ENCODE data around the gene RING1. TPM values are rescaled to one million over a fixed set of nuclear protein-coding genes. Genes with fewer than 3 reads are reported as not detected.

The RING1 gene
- total RNA-seq, 2 experiments from 2014 or later: 26.8 to 27.5 TPM

- Mint-ChIP-seq H3K27me3 (no peaks in the 10 kb centered on the region), H3K27ac (peak overlapping the region; percentile 37), H3K36me3 (ENCODE audit: low read depth) (peaks cover 17% of the 10 kb centered on the region), H3K4me1 (ENCODE audit: low read depth) (peaks cover 70% of the 10 kb centered on the region), H3K9me3 (no peaks in the 10 kb centered on the region), H3K4me3 (peak overlapping the region; percentile 75)
- POLR2A ChIA-PET: no interaction called here
- intact Hi-C loops (cut with micrococcal nuclease): loop anchor here (5.0 kb wide), 1 partner anchor 33 kb away; no protein-coding TSS in a partner anchor
- CTCF ChIA-PET: no interaction called here
- no peak for TF ChIP-seq CTCF (IDR thresholded peaks at IDR 0.05)
- DNase-seq (no peak), ATAC-seq (no peak)
Measured at GRCh38 chr6:33213989-33214335, 5.7 kb downstream of the RING1 start.

GRCh38 chr6:33215271-33216116 is 7.2 kb downstream of the RING1 start:
- intact Hi-C loops (cut with micrococcal nuclease): no loop called here
- DNase-seq (no peak), ATAC-seq (peak; percentile 22)
- H3K27ac Mint-ChIP-seq: peak overlapping the region; percentile 74
- peak overlapping the region; percentile 75 for H3K4me3 Mint-ChIP-seq
- no peak for TF ChIP-seq CTCF (IDR thresholded peaks at IDR 0.05)
- ChIA-PET POLR2A (interaction anchor here (0.7 to 1.5 kb wide), 2 partner anchors 33 to 262 kb away, joined by 3 read pairs; partner anchors contain the start of gene HLA-DMA), CTCF (interaction anchor here (1.2 kb wide), 1 partner anchor 10 kb away, joined by 3 read pairs; the partner anchor contains the start of gene HSD17B8)
- peaks cover 2% of the 10 kb centered on the region for H3K36me3 Mint-ChIP-seq (ENCODE audit: low read depth)
- no peaks in the 10 kb centered on the region for H3K9me3 Mint-ChIP-seq
- H3K4me1 Mint-ChIP-seq (ENCODE audit: low read depth): peaks cover 54% of the 10 kb centered on the region
- no peaks in the 10 kb centered on the region for H3K27me3 Mint-ChIP-seq

- ATAC-seq: peak; percentile 63
- POLR2A ChIA-PET: interaction anchor here (0.7 to 1.5 kb wide), 3 partner anchors 8 to 263 kb away, joined by 3 to 5 read pairs (median 3); partner anchors contain the start of genes HLA-DMA and RING1
Measured at GRCh38 chr6:33216117-33216649, 7.9 kb downstream of the RING1 start.

GRCh38 chr6:33217246-33217645 is 8.9 kb downstream of the RING1 start:
- no peaks in the 10 kb centered on the region for H3K36me3 Mint-ChIP-seq (ENCODE audit: low read depth)
- no peak for DNase-seq
- H3K4me3 Mint-ChIP-seq: no peak overlapping the region
- no peak overlapping the region for H3K27ac Mint-ChIP-seq
- ChIA-PET CTCF (interaction anchor here (1.0 to 1.1 kb wide), 2 partner anchors 19 to 31 kb away, joined by 4 to 7 read pairs; no protein-coding TSS in a partner anchor), POLR2A (interaction anchor here (1.0 kb wide), 1 partner anchor 9 kb away, joined by 5 read pairs; the partner anchor contains the start of gene RING1)
- no peaks in the 10 kb centered on the region for H3K9me3 Mint-ChIP-seq
- intact Hi-C loops (cut with micrococcal nuclease): no loop called here
- no peak for ATAC-seq
- no peaks in the 10 kb centered on the region for H3K27me3 Mint-ChIP-seq
- no peak for TF ChIP-seq CTCF (IDR thresholded peaks at IDR 0.05)
- H3K4me1 Mint-ChIP-seq (ENCODE audit: low read depth): peaks cover 50% of the 10 kb centered on the region

More at GRCh38 chr6:33216117-33216649, 7.9 kb downstream of the RING1 start:
- H3K36me3 Mint-ChIP-seq (ENCODE audit: low read depth): no peaks in the 10 kb centered on the region
- H3K27me3 Mint-ChIP-seq: no peaks in the 10 kb centered on the region
- H3K27ac Mint-ChIP-seq: peak overlapping the region; percentile 61
- peaks cover 52% of the 10 kb centered on the region for H3K4me1 Mint-ChIP-seq (ENCODE audit: low read depth)
- no peaks in the 10 kb centered on the region for H3K9me3 Mint-ChIP-seq
- CTCF ChIA-PET: interaction anchor here (1.0 to 1.2 kb wide), 3 partner anchors 11 to 32 kb away, joined by 3 to 7 read pairs (median 4); partner anchors contain the start of gene HSD17B8
- intact Hi-C loops (cut with micrococcal nuclease): no loop called here
- TF ChIP-seq CTCF (IDR thresholded peaks at IDR 0.05): no peak
- no peak overlapping the region for H3K4me3 Mint-ChIP-seq
- DNase-seq: peak; percentile 65

All from activated CD8-positive, alpha-beta T cell treated with anti-CD3 and anti-CD28 coated beads for 36 hours (primary cell).